ENCODE data around the gene BICRA. TPM values are rescaled to one million over a fixed set of nuclear protein-coding genes. Genes with fewer than 3 reads are reported as not detected.

The BICRA gene
- total and polyA plus RNA-seq, 8 donors = 13.8 to 18.8 (median 15.5) TPM

DNA sequence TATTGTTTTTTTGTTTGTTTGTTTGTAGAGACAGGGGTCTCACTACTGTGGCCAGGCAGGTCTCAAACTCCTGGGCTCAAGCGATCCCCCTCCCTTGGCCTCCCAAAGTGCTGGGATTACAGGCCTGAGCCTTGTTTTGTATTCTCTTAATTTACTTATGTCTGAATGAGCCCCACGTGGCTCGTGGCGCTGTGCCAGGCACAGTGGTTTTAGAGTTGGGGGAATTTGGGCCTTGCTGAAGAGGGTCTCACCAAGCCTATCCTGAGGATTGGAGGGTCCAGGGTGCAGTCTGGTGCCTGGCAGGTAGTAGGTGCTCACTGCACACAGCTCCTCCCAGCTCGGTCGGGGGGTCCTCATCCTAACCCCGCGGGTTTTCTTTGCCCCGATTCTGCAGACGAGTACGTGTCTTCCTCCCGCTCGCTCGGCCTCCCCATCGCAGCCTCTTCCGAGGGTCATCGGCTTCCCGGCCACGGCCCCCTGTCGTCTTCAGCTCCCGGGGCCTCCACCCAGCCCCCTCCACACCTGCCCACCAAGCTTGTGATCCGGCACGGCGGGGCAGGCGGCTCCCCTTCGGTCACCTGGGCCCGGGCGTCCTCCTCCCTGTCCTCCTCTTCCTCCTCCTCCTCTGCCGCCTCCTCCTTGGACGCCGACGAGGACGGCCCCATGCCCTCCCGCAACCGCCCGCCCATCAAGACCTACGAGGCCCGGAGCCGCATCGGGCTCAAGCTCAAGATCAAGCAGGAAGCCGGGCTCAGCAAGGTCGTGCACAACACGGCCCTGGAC lies 92.2 kb downstream of the BICRA start:
- no peak for ATAC-seq
- Histone ChIP-seq H3K9me3 (no peaks in the 10 kb centered on the region), H3K27me3 (no peaks in the 10 kb centered on the region), H3K27ac (no peak overlapping the region), H3K36me3 (peaks cover 0 to 58% of the 10 kb centered on the region in 2 donors), H3K4me3 (no peak overlapping the region), H3K4me1 (peaks cover 0 to 7% of the 10 kb centered on the region in 2 donors)
- intact Hi-C loops (cut with DNase I) = loop anchor here (5.0 to 10.0 kb wide), 4 partner anchors 186 to 406 kb away; partner anchors contain the start of gene NAPA (in 1 of the 2)
- TF ChIP-seq, protein P1, sequence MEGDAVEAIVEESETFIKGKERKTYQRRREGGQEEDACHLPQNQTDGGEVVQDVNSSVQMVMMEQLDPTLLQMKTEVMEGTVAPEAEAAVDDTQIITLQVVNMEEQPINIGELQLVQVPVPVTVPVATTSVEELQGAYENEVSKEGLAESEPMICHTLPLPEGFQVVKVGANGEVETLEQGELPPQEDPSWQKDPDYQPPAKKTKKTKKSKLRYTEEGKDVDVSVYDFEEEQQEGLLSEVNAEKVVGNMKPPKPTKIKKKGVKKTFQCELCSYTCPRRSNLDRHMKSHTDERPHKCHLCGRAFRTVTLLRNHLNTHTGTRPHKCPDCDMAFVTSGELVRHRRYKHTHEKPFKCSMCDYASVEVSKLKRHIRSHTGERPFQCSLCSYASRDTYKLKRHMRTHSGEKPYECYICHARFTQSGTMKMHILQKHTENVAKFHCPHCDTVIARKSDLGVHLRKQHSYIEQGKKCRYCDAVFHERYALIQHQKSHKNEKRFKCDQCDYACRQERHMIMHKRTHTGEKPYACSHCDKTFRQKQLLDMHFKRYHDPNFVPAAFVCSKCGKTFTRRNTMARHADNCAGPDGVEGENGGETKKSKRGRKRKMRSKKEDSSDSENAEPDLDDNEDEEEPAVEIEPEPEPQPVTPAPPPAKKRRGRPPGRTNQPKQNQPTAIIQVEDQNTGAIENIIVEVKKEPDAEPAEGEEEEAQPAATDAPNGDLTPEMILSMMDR (IDR thresholded peaks at IDR 0.05) = no peak
- no peak for DNase-seq

DNA sequence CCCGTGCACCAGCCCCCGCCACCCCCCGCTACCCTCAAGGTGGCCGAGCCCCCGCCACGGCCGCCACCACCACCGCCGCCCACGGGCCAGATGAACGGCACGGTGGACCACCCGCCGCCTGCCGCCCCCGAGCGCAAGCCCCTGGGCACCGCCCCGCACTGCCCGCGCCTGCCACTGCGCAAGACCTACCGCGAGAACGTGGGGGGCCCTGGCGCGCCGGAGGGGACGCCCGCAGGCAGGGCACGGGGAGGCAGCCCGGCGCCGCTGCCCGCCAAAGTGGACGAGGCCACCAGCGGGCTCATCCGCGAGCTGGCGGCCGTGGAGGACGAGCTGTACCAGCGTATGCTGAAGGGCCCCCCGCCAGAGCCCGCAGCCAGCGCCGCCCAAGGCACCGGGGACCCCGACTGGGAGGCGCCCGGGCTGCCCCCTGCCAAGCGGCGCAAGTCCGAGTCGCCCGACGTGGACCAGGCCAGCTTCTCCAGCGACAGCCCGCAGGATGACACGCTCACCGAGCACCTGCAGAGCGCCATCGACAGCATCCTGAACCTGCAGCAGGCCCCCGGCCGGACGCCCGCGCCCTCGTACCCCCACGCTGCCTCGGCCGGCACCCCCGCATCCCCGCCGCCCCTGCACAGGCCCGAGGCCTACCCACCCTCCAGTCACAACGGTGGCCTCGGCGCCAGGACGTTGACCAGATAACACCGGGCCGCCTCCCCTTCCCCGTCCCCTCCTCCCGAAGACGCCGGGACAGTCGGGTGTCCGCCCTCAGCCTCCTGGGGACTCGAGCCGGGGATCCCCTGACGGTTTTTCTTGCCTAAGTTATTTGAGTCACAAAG lies 93.0 kb downstream of the BICRA start:
- no peak for DNase-seq
- Histone ChIP-seq H3K9me3 (no peaks in the 10 kb centered on the region), H3K27ac (no peak overlapping the region), H3K36me3 (peaks cover 0 to 53% of the 10 kb centered on the region in 2 donors), H3K4me3 (no peak overlapping the region), H3K27me3 (no peaks in the 10 kb centered on the region), H3K4me1 (peaks cover 0 to 7% of the 10 kb centered on the region in 2 donors)
- intact Hi-C loops (cut with DNase I) = loop anchor here (5.0 to 10.0 kb wide), 4 partner anchors 187 to 407 kb away; partner anchors contain the start of gene NAPA (in 1 of the 2)
- no peak for ATAC-seq
- TF ChIP-seq, protein P1 (IDR thresholded peaks at IDR 0.05) = no peak

DNA sequence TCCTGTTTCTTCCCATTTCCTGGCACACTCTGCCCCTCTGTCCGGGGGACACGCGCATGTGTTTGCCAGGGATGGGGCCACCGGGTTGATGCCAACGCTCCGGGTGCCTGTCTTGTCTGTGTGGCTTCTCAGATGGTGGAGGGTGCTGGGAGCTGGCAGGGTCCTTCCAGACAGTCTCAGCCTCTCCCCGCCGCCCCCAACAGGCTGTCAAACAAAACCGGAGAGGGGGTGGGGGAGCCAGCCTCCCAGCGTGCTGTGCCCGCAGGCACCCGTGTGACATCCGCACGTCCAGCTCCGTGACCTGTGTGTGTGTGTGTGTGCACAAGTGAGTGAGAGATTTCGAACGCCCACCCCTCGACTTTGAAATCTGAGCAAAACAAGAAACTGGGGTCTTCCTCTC lies 93.7 kb downstream of the BICRA start:
- intact Hi-C loops (cut with DNase I) = loop anchor here (5.0 to 10.0 kb wide), 4 partner anchors 188 to 408 kb away; partner anchors contain the start of gene NAPA (in 1 of the 2)

DNA sequence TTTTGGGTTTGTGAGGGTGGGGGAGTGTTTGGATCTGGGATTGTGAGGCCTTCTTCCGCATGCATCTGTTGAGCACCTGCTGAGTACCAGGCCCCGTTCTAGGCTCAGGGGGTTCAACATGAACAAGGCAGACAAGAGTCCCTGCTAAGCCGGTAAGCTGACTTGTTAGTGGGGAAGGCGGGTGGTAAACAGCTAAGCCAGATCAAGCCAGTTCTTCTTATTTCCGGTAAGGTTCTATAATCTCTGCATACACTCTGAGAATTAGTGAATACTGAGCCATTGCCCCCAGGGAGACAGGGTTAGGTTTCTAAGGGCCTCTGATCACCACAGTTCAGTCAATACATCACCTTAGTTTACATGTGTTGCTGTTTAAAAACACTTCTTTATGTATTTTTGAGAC lies 94.4 kb downstream of the BICRA start:
- TF ChIP-seq, protein P1 (IDR thresholded peaks at IDR 0.05) = no peak
- no peak overlapping the region for H3K27ac ChIP-seq
- DNase-seq = no peak
- no peaks in the 10 kb centered on the region for H3K27me3 ChIP-seq
- peaks cover 0 to 53% of the 10 kb centered on the region in 2 donors for H3K36me3 ChIP-seq
- intact Hi-C loops (cut with DNase I) = loop anchor here (5.0 to 10.0 kb wide), 4 partner anchors 188 to 408 kb away; partner anchors contain the start of gene NAPA (in 1 of the 2)
- no peak for ATAC-seq
- H3K4me1 ChIP-seq = peaks cover 0 to 1% of the 10 kb centered on the region in 2 donors
- H3K4me3 ChIP-seq = no peak overlapping the region
- no peaks in the 10 kb centered on the region for H3K9me3 ChIP-seq

More for the DNA sequence above, 93.7 kb downstream of the BICRA start:
- Histone ChIP-seq H3K4me1 (peaks cover 0 to 7% of the 10 kb centered on the region in 2 donors), H3K27ac (no peak overlapping the region), H3K9me3 (no peaks in the 10 kb centered on the region), H3K27me3 (no peaks in the 10 kb centered on the region), H3K36me3 (peaks cover 0 to 53% of the 10 kb centered on the region in 2 donors), H3K4me3 (no peak overlapping the region)
- TF ChIP-seq, protein P1 (IDR thresholded peaks at IDR 0.05) = no peak
- DNase-seq (no peak), ATAC-seq (no peak)

Measured in left lung (tissue), 10 donors.